Measurements from ENCODE around the gene CIBAR2.

Gene CIBAR2

DNA sequence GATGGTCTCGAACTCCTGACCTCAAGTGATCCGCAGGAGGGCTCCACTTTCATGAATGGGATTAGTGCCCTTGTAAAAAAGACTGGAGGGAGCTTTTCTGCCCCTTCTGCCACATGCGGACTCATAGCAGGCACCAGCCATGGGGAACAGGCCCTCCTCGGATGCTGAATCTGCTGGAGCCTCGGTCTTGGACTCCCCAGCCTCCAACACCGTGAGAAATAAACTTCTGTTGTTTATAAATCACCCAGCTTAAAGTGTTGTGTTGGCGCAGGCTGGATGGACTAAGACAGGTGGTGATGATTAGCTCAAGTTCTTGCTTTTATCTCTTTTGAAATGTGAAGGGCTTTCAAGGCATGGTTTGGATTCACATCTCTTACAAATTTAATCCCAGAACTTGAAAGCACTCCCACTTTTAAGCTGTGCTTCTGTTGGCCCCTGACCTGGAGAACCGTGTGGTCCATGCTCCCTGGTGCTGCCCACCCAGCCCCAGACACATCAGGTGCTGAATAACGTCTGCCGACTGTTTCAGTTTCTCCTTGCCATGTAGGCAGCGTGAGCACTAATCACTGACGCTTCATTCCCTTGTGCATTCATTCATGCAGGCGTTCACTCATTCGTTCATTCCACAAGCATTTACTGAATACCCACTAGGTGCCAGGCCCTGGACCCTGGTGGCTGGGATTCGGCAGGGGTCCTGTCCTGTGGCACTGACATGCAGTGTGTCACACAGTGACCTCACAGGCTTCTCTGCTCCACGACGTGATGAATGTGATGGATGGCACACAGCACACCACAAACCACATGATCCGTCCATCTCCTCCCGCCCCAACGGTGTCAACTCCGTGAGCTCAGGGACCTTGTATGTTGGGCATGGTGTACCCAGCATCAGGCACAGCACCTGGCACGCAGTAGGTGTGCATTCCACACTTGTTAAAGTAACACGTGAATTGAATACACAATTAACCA lies 8.9 kb downstream of the CIBAR2 start:
- Histone ChIP-seq H3K9me3 (ENCODE audit: control insufficient read depth, low read length) (no peaks in the 10 kb centered on the region), H3K27ac (no peak overlapping the region), H3K27me3 (ENCODE audit: control insufficient read depth, insufficient read depth, low read length) (no peaks in the 10 kb centered on the region), H3K36me3 (ENCODE audit: control insufficient read depth, insufficient read depth, low read length) (no peaks in the 10 kb centered on the region), H3K9ac (no peak overlapping the region), H3K79me2 (no peaks in the 10 kb centered on the region), H3K4me3 (ENCODE audit: low read depth, low read length) (no peak overlapping the region), H2AFZ (no peak overlapping the region), H3K4me2 (ENCODE audit: low read length) (no peak overlapping the region), H3K4me1 (no peaks in the 10 kb centered on the region)
- TF ChIP-seq, protein P1, sequence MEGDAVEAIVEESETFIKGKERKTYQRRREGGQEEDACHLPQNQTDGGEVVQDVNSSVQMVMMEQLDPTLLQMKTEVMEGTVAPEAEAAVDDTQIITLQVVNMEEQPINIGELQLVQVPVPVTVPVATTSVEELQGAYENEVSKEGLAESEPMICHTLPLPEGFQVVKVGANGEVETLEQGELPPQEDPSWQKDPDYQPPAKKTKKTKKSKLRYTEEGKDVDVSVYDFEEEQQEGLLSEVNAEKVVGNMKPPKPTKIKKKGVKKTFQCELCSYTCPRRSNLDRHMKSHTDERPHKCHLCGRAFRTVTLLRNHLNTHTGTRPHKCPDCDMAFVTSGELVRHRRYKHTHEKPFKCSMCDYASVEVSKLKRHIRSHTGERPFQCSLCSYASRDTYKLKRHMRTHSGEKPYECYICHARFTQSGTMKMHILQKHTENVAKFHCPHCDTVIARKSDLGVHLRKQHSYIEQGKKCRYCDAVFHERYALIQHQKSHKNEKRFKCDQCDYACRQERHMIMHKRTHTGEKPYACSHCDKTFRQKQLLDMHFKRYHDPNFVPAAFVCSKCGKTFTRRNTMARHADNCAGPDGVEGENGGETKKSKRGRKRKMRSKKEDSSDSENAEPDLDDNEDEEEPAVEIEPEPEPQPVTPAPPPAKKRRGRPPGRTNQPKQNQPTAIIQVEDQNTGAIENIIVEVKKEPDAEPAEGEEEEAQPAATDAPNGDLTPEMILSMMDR (IDR thresholded peaks at IDR 0.05): no peak

- Histone ChIP-seq H3K27ac (no peak overlapping the region), H3K9ac (no peak overlapping the region), H3K36me3 (ENCODE audit: control insufficient read depth, insufficient read depth, low read length) (no peaks in the 10 kb centered on the region), H3K27me3 (ENCODE audit: control insufficient read depth, insufficient read depth, low read length) (no peaks in the 10 kb centered on the region), H3K4me1 (no peaks in the 10 kb centered on the region), H3K4me2 (ENCODE audit: low read length) (no peak overlapping the region), H3K9me3 (ENCODE audit: control insufficient read depth, low read length) (no peaks in the 10 kb centered on the region), H3K4me3 (ENCODE audit: low read depth, low read length) (no peak overlapping the region), H3K79me2 (no peaks in the 10 kb centered on the region), H2AFZ (no peak overlapping the region)
- TF ChIP-seq, protein P1 (IDR thresholded peaks at IDR 0.05): no peak
Measured at GRCh38 chr16:85101956-85102630, 10.2 kb downstream of the CIBAR2 start.

- H3K9me3 ChIP-seq (ENCODE audit: control insufficient read depth, low read length): no peaks in the 10 kb centered on the region
Measured at GRCh38 chr16:85100265-85100664, 12.0 kb downstream of the CIBAR2 start.

DNA sequence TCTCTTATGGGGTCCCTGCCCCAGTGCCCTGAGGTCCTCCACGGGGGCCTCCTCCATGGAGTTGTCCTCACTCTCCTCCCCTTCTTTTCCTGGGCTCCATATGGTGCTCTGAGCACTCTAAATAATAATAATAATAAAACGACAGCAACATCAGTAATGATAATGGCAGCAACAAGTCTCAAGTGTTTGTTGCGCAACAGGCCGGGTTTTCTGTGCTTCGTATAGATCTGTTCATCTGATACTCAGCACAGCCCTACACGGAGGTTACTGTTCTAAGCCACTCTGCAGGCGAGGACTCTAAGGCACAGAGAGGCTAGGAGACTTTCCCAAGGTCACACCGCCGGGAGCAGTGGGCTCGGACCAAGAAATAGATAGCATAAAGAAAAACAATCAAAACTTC lies 13.7 kb downstream of the CIBAR2 start:
- Histone ChIP-seq H3K9ac (no peak overlapping the region), H3K4me3 (ENCODE audit: low read depth, low read length) (no peak overlapping the region), H2AFZ (no peak overlapping the region), H3K9me3 (ENCODE audit: control insufficient read depth, low read length) (no peaks in the 10 kb centered on the region), H3K79me2 (no peaks in the 10 kb centered on the region), H3K36me3 (ENCODE audit: control insufficient read depth, insufficient read depth, low read length) (no peaks in the 10 kb centered on the region), H3K4me2 (ENCODE audit: low read length) (no peak overlapping the region), H3K4me1 (no peaks in the 10 kb centered on the region), H3K27ac (no peak overlapping the region), H3K27me3 (ENCODE audit: control insufficient read depth, insufficient read depth, low read length) (no peaks in the 10 kb centered on the region)
- TF ChIP-seq, protein P1 (IDR thresholded peaks at IDR 0.05): no peak

More at GRCh38 chr16:85100265-85100664, 12.0 kb downstream of the CIBAR2 start:
- Histone ChIP-seq H3K9ac (no peak overlapping the region), H3K79me2 (no peaks in the 10 kb centered on the region), H2AFZ (no peak overlapping the region), H3K4me3 (ENCODE audit: low read depth, low read length) (no peak overlapping the region), H3K27me3 (ENCODE audit: control insufficient read depth, insufficient read depth, low read length) (no peaks in the 10 kb centered on the region), H3K36me3 (ENCODE audit: control insufficient read depth, insufficient read depth, low read length) (no peaks in the 10 kb centered on the region), H3K4me1 (no peaks in the 10 kb centered on the region), H3K27ac (no peak overlapping the region), H3K4me2 (ENCODE audit: low read length) (no peak overlapping the region)
- TF ChIP-seq, protein P1 (IDR thresholded peaks at IDR 0.05): no peak
